ENCODE measurements around the gene ENTHD1.

The ENTHD1 gene

GRCh38 chr22:39845529-39845928, 48.0 kb downstream of the ENTHD1 start:
- no peak for DNase-seq (ENCODE audit: low spot score)

- no peak for DNase-seq (ENCODE audit: low spot score)
Observed at GRCh38 chr22:39839917-39840510, 53.5 kb downstream of the ENTHD1 start.

GRCh38 chr22:39839204-39839603, 54.4 kb downstream of the ENTHD1 start:
- DNase-seq (ENCODE audit: low spot score): no peak

DNA sequence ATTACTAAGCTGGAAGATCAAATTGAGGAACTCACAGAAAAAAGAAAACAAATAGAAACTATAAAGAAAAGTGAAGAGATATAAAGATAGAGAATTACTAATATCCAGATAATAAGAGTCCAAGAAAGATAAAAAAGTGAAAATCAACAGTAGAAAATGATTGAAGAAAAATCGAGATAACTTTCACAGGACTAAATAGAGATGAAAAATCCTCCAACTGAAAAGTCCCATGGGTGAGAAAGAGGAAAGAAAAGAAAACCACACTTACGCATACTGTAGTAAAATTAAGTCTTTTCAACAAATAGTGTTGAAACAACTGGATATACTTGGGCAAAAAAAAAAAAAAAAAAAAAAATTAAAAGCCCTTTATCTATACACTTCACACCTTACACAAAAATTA, 60.0 kb downstream of the ENTHD1 start:
- DNase-seq (ENCODE audit: low spot score): no peak

- no peak for DNase-seq (ENCODE audit: low spot score)
Observed at GRCh38 chr22:39833093-39833492, 60.5 kb downstream of the ENTHD1 start.

GRCh38 chr22:39832627-39833074, 60.9 kb downstream of the ENTHD1 start:
- DNase-seq (ENCODE audit: low spot score): no peak

GRCh38 chr22:39825661-39826102, 67.9 kb downstream of the ENTHD1 start:
- DNase-seq (ENCODE audit: low spot score): no peak

- no peak for DNase-seq (ENCODE audit: low spot score)
Observed at GRCh38 chr22:39821008-39821407, 72.6 kb downstream of the ENTHD1 start.

GRCh38 chr22:39820256-39820655, 73.3 kb downstream of the ENTHD1 start:
- peak; percentile 81 for DNase-seq (ENCODE audit: low spot score)

GRCh38 chr22:39819429-39819828, 74.1 kb downstream of the ENTHD1 start:
- DNase-seq (ENCODE audit: low spot score): no peak

- peak; percentile 53 for DNase-seq (ENCODE audit: low spot score)
Observed at GRCh38 chr22:39818094-39818493, 75.5 kb downstream of the ENTHD1 start.

DNA sequence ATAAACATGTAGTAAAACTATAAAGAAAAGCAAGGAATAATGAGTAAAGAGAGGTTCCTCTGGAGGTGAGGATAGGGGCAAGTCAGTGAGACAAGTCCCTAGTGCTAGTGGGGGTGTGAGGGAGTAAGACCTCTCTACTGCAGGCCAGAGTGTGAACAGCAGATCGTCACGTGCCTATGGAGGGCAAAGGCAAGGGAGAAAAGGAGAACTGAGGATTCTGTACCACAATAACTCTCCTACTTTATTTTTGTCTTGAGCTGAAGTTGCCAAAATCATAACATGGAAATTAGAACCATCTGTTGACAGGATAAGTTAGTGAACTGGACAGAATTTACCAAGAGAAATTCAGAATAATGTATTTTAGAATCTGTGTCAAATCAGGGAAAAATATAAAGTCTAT, 77.6 kb downstream of the ENTHD1 start:
- no peak for DNase-seq (ENCODE audit: low spot score)

GRCh38 chr22:39814899-39815298, 78.7 kb downstream of the ENTHD1 start:
- no peak for DNase-seq (ENCODE audit: low spot score)

DNA sequence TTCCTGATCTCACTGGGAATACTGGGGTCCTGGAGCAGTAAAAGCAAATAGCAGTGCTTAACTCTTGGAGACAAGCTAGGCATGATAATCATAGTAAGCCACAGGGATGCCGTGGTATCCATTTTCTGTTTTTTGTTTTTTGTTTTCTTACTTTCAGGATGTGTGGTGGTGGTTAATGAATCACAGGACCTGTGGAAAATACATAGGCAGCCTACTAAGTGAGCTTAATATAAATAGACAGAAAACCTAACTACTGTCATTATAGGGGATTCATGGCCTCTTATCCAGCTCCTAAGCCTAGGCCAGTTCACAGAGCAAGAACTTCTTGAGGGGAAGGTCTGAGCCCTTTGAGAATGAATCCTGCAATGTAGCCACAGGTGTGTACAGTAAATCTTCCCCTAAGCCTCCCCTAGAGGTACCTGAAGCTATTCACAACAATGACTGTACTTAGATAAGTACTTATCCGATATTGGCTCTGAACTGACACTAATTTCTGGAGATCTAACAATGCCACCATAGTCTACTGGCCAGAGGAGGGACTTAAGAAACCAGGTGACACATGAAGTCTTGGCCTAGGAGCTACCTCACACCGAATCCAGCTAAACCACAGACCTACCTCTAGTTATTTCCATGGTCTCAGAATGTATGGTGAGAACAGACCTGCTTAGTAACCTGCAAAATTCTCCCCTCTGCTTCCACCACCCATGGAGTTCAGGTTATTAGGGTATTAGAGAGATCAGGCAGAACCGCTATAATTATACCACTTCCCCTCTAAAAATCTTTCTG, 83.6 kb downstream of the ENTHD1 start:
- no peak for DNase-seq (ENCODE audit: low spot score)

GRCh38 chr22:39808081-39808480, 85.5 kb downstream of the ENTHD1 start:
- no peak for DNase-seq (ENCODE audit: low spot score)

DNA sequence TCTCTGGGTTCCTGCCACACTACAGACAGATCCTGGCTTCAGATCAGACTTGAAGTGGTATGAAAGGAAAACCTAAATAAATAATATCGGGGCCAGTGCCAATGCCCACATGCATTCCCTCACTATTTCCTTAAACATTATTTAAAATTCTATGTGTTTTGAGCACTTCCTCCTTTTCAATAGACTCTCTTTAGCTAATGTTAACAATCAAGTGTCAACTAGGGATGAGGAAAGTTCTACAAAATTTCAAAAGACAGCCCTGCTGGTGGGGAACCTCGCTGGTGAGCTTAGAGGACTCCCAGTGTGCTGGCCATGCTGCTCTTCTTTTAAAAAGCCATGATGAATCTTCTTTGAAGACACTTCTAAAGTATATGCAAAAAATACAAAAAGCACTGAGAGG, 87.5 kb downstream of the ENTHD1 start:
- DNase-seq (ENCODE audit: low spot score): no peak

- no peak for DNase-seq (ENCODE audit: low spot score)
Observed at GRCh38 chr22:39805117-39805516, 88.4 kb downstream of the ENTHD1 start.

GRCh38 chr22:39802682-39803081, 90.9 kb downstream of the ENTHD1 start:
- no peak for DNase-seq (ENCODE audit: low spot score)

- DNase-seq (ENCODE audit: low spot score): no peak
Observed at GRCh38 chr22:39800790-39801520, 92.6 kb downstream of the ENTHD1 start.

GRCh38 chr22:39797528-39798147, 95.9 kb downstream of the ENTHD1 start:
- DNase-seq (ENCODE audit: low spot score): no peak

DNA sequence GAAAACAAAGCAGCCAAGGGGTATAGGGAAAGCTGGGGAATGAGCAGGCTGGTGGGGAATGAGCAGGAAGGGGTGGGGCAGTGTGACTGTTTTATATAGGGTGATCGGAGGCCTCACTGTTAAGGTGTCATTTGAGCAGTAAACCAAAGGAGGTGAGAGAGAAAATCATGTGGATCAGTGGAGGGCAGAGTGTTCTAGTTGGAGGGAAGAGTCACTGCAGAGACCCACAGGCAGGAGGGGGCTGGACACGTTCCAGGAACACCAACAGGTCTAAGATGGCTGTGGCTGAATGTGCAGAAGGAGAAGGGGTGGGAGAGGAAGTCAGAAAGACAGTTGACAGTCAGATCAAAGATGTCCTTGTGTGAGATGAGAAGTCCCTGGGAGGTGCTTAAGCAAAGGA, 103.8 kb downstream of the ENTHD1 start:
- DNase-seq (ENCODE audit: low spot score): no peak

GRCh38 chr22:39785232-39785631, 108.3 kb downstream of the ENTHD1 start:
- no peak for DNase-seq (ENCODE audit: low spot score)
